HG03045 (cell line): ENCODE data around the gene TCF4.

ENCODE experiments used
- ATAC-seq: cut with Tn5 transposase; IDR thresholded peaks from one replicate; pipeline ENCODE4 v1.9.1; 2021; ENCODE audit warnings: mild to moderate bottlenecking, moderate library complexity; ENCODE audit not compliant: unreplicated experiment

The TCF4 gene

GRCh38 chr18:55506074-55506473 is 81.9 kb downstream of the TCF4 start:
- ATAC-seq, result no peak

- no peak for ATAC-seq
These were observed 83.2 kb downstream of the TCF4 start for GRCh38 chr18:55504808-55505207.

GRCh38 chr18:55503167-55503820 is 84.7 kb downstream of the TCF4 start:
- no peak for ATAC-seq

GRCh38 chr18:55501982-55502710 is 85.8 kb downstream of the TCF4 start:
- ATAC-seq, result no peak

DNA sequence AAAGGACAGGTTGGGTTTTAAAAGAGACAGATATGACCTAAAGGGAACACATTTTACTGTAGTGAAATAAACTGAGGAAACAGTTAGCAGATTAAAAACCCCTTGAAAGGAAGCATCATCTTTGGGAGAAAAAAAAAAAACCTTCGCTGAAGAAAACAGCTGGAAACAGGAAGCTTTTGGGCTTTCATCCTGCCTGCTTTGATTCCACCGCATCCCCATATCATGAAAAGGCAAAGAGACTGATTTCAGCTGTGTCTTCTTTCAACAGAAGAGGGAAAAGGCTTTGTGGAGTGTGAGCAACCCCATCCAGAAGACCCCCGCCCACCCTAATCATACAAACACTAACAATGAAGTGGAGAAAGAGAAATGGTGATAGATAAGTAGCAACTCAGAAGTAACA is 86.4 kb downstream of the TCF4 start:
- no peak for ATAC-seq

GRCh38 chr18:55500316-55501086 is 87.5 kb downstream of the TCF4 start:
- no peak for ATAC-seq

DNA sequence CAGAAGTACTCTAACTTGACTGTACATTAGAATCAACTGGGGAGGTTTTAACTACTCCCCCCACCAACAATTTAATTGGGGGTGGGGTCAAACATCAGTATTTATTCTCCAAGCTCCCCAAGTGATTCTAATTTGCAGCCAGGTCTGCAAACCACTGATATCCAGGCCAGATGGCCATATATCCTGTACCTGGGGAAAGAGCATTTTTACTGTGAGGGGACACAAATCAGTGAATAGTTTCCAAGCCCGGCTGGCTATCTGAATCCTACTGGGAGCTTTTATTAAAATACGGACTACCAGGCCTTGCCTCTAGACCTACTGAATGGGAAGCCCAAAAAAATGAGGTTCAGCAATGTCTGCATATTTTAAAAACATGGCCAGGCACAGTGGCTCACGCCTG is 88.5 kb downstream of the TCF4 start:
- no peak for ATAC-seq

GRCh38 chr18:55497825-55498403 is 90.1 kb downstream of the TCF4 start:
- no peak for ATAC-seq

DNA sequence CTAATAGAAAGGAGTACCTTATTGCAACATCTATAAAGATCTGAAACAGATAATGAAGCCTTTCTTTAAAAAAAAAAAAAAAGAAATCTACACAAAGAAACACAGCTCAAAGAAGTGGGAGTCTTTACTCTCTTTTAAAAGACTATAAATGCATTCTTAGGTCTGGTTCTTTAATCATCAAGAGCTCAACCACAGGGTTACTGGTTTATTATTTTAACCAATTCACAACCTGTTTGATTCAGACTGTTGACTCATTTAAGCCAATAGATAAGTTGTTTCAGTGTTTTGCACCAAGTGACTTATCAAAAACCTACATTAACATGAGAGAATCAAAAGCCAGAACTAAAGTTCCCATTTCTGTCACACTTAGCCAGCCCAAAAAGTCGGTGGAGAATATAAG is 93.1 kb downstream of the TCF4 start:
- no peak for ATAC-seq

DNA sequence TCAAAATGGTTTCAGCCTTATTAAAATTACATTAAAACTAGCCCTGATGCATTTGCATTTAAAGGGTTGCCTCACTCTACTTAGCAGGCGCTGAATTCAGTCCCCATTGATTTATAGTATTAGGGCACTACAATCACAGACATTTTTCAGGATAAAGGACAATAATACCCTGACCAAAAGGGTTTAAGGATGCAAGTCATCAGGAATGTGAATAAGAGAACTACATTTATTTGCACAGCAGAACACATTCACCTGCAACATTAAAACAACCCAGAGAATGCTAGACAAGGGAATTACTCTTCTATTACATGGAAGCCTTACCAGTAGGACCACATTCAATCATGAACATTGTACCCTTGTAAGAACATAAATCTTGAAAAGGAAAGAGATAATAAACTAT is 93.6 kb downstream of the TCF4 start:
- no peak for ATAC-seq

GRCh38 chr18:55491616-55492015 is 96.4 kb downstream of the TCF4 start:
- no peak for ATAC-seq

- ATAC-seq, result no peak
These were observed 98.7 kb downstream of the TCF4 start for GRCh38 chr18:55489034-55489986.

DNA sequence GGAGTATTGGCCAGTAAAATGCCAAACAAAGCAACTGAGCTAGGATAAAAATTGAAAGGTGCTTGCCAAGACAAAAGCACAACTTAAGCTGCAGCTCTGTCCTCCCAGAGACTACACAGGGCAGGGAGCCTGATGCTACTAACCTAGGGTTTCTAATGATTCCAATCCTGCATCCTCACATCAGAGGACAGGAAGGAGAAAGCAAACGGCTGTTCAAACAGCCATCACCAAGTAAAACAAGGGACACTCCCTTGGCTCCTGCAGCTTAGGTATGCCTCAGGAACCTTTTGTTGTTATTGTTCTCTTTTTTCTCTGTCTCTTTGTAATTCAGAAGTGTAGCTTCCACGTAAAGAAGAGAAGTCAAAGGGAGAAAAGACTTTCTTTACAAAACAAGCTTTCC is 99.5 kb downstream of the TCF4 start:
- no peak for ATAC-seq

DNA sequence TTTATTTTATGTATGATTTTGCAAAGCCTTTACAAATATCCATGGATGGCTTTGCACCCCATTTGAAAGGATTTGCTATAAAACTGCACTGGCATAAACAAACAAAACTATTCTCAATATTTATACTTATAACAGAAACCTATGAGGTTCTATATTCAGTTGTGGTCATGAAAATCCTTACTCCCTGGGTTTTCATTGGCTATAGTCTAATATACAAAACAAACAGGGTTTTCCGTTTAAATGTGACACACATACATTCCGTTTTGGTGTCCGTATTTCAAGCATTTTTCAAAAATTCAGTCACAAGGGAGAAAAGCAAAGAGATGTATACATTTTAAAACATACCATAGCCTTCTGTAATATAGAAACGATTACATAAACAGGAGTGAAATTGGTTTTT is 100.0 kb downstream of the TCF4 start:
- ATAC-seq, result no peak

- ATAC-seq, result no peak
These were observed 101.1 kb downstream of the TCF4 start for GRCh38 chr18:55486936-55487335.

DNA sequence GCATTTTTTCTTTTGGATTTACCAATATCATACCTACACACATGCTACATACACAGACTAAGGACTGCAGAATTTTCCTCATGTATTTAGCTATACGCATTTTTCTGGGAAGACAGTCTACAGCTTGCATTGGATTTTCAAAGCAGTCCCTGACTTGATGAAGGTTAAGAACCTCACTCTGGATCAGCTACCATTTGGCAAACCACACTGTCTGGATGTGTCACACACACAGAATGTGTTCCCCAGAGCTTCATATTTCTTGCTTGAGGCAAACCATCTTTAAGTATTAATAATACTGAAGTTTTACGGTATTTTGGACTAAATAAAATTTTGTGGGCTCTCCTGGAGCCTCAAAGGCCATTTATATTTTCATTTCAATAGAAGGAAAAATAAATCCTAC is 102.3 kb downstream of the TCF4 start:
- ATAC-seq, result no peak

- no peak for ATAC-seq
These were observed 103.2 kb downstream of the TCF4 start for GRCh38 chr18:55484773-55485172.

GRCh38 chr18:55483266-55483871 is 104.6 kb downstream of the TCF4 start:
- no peak for ATAC-seq

GRCh38 chr18:55479656-55480420 is 108.2 kb downstream of the TCF4 start:
- no peak for ATAC-seq
